ENCODE data around the gene TPH2.

- TF ChIP-seq CTCF (IDR thresholded peaks at IDR 0.05; ENCODE audit: poor library complexity) (no peak), EZH2 (IDR thresholded peaks at IDR 0.05; ENCODE audit: borderline replicate concordance) (no peak)
These were observed 79.4 kb downstream of the TPH2 start for GRCh38 chr12:72018036-72018435.
